Panc1 (cell line): Measurements from ENCODE around the gene C5orf52.

Experiments
- POLR2AphosphoS5 ChIP-seq: IDR thresholded peaks from 2 replicates; pipeline ENCODE4 v1.6.1; 2012; ENCODE audit warnings: mild to moderate bottlenecking, low read depth, low read length, moderate library complexity
- TF ChIP-seq, protein P1 (sequence below): fragments of 450-650 bp; IDR thresholded peaks from 2 replicates; pipeline ENCODE4 v1.5.1; 2017; ENCODE audit warnings: mild to moderate bottlenecking
- TF ChIP-seq, protein P2 (sequence below), 2 experiments: IDR thresholded peaks; 2 replicates each; pipeline ENCODE4 v1.6.1; 2011 to 2012; ENCODE audit warnings: low read depth in 2 of 2, control low read depth in 1 of 2, low read length in 1 of 2, mild to moderate bottlenecking in 1 of 2, moderate library complexity in 1 of 2; ENCODE audit not compliant: insufficient read depth in 1 of 2

- TF ChIP-seq, protein P1, sequence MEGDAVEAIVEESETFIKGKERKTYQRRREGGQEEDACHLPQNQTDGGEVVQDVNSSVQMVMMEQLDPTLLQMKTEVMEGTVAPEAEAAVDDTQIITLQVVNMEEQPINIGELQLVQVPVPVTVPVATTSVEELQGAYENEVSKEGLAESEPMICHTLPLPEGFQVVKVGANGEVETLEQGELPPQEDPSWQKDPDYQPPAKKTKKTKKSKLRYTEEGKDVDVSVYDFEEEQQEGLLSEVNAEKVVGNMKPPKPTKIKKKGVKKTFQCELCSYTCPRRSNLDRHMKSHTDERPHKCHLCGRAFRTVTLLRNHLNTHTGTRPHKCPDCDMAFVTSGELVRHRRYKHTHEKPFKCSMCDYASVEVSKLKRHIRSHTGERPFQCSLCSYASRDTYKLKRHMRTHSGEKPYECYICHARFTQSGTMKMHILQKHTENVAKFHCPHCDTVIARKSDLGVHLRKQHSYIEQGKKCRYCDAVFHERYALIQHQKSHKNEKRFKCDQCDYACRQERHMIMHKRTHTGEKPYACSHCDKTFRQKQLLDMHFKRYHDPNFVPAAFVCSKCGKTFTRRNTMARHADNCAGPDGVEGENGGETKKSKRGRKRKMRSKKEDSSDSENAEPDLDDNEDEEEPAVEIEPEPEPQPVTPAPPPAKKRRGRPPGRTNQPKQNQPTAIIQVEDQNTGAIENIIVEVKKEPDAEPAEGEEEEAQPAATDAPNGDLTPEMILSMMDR: no peak
- TF ChIP-seq, protein P2, sequence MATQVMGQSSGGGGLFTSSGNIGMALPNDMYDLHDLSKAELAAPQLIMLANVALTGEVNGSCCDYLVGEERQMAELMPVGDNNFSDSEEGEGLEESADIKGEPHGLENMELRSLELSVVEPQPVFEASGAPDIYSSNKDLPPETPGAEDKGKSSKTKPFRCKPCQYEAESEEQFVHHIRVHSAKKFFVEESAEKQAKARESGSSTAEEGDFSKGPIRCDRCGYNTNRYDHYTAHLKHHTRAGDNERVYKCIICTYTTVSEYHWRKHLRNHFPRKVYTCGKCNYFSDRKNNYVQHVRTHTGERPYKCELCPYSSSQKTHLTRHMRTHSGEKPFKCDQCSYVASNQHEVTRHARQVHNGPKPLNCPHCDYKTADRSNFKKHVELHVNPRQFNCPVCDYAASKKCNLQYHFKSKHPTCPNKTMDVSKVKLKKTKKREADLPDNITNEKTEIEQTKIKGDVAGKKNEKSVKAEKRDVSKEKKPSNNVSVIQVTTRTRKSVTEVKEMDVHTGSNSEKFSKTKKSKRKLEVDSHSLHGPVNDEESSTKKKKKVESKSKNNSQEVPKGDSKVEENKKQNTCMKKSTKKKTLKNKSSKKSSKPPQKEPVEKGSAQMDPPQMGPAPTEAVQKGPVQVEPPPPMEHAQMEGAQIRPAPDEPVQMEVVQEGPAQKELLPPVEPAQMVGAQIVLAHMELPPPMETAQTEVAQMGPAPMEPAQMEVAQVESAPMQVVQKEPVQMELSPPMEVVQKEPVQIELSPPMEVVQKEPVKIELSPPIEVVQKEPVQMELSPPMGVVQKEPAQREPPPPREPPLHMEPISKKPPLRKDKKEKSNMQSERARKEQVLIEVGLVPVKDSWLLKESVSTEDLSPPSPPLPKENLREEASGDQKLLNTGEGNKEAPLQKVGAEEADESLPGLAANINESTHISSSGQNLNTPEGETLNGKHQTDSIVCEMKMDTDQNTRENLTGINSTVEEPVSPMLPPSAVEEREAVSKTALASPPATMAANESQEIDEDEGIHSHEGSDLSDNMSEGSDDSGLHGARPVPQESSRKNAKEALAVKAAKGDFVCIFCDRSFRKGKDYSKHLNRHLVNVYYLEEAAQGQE (IDR thresholded peaks at IDR 0.05; ENCODE audit: insufficient read depth in 1 of 2, low read depth in 2 of 2, low read length in 1 of 2): no peak
- no peak for TF ChIP-seq POLR2AphosphoS5
Observed at GRCh38 chr5:157679801-157680200, 8.5 kb downstream of the C5orf52 start.
